NB4 (cell line): ENCODE results near the gene AGFG1.
"Not testable (repeated sequence)": the region's sequence is repeated elsewhere in the genome, so short reads cannot be mapped to it uniquely, and the experiment has no call there.

Experiments
- CTCF ChIP-seq: IDR thresholded peaks from one replicate; pipeline ENCODE4 v1.5.1; 2012; ENCODE audit warnings: low read depth, low read length
- POLR2A ChIP-seq: IDR thresholded peaks from 2 replicates; pipeline ENCODE4 v1.6.1; 2011; ENCODE audit warnings: mild to moderate bottlenecking; ENCODE audit not compliant: insufficient read length; ENCODE audit errors: extremely low read depth

- TF ChIP-seq CTCF, POLR2A: not testable (repeated sequence)
These were observed 68.4 kb downstream of the AGFG1 start for GRCh38 chr2:227540352-227540751.
